SKM-1 (cell line): Measurements from ENCODE around the gene RDX.
"Not testable (repeated sequence)": the region's sequence is repeated elsewhere in the genome, so short reads cannot be mapped to it uniquely, and the experiment has no call there.

ENCODE experiments used
- DNase-seq: peaks from one replicate; lab custom pipeline; 2025; ENCODE audit not compliant: unreplicated experiment; lab: John Stamatoyannopoulos, UW

The RDX gene

DNA sequence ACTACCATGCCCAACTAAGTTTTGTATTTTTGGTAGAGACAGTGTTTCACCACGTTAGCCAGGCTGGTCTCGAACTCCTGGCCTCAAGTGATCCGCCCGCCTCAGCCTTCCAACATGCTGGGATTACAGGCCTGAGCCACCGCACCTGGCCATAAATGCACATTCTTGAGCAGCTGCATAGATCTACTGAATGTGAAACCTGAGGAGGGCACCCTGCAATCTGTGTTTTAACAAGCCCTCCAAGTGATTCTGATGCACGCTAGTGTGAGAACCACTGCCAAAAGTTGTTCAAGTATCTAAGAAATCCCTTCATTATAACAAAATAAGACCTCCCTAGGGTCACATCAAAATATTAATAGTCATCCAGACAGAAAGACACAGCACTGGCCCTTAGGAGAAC, 89.3 kb downstream of the RDX start:
- DNase-seq: no peak

DNA sequence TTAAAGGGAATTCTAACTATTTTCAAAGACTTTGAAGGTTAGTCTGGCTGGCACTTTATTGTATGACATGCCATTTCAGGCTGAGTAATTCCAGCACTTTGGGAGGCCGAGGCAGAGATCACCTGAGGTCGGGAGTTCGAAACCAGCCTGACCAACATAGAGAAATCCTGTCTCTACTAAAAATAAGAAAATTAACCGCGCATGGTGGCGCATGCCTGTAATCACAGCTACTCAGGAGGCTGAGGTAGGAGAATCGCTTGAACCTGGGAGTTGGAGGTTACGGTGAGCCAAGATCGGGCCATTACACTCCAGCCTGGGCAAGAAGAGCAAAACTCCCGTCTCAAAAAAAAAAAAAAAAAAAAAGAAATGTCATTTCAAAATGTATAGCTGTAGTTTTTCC, 95.6 kb downstream of the RDX start:
- no peak for DNase-seq

DNA sequence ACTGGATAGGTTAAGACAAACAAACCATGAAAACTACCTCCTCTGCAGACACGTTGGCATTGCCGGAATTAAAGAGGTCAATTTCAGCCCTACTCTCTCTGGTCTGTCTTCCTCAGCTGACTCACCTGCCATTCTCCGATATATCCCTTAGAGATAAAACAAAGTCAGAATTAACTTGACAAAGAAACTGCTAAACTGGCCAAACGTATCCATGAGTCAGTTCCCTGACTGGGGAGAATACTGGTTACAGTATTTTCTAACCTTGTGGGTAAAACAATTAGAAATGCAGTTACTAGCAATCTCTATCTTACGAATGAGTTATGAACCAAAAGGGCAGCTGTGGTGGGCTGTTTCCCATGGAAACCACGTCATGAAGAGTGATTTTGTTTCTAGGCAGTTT, 96.2 kb downstream of the RDX start:
- DNase-seq: no peak

DNA sequence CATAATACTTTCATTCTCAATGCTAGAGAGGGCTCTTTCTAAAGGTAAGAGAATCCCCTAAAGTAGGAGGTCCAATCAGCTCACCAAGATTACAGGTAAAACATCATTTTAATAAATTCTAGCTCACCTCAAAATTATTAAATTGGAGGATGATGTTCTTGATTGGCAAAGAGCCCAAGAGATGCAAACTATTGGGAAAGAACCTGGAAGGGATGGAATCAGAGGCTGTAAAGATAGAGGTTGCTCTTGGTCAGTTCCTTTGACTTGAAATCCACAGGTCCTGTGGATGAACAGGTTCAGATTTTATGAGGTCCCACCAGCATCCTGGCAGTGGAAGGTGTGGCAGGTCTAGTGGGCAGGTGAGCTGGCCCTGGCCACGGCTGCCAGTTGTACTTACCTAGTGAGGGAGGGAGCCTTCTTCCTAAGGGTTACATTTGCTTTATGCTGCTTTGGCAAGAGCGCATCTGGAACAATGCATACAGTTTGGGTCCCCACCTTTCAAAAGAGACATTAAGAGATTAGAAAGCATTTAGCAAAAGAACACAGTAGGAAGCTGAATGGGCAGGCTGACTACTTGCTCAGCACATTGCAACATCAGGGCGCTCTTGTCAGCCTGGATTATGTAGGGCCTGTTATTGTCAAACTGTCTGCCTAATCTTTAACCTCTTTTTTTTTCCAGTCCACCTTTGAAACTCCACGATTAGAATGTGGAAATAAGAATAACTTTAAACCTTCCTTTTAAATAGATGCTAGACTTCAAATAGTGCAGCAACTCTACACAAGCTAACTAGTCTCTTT, 97.0 kb downstream of the RDX start:
- no peak for DNase-seq

DNA sequence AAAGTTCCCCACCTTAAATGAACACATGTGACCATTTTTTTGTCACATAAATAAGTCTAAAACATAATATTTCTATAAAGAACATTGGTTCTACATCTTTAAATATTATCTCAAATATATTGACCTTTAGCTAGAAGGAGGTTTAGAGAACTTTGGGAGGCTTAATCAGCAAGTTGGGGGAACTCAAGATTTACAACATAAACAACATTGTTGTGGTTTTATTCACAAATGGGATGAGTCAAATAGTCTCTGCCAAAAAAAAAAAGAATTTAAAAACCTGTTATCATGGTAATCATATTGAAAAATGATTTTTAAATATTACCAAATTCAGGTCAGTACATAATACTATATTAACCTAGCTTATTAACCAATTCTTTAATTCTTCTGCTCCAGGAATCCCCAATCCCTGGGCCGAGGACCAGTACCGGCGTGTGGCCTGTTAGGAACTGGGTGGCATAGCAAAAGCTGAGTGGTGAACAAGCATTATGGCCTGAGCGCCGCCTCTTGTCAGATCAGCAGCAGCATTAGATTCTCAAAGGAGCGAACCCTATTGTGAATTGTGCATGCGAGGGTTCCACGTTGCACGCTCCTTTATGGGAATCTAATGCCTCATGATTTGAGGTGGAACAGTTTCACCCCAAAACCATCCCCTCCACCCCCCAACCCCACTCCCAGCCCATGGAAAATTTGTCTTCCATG, 98.2 kb downstream of the RDX start:
- DNase-seq: no peak

DNA sequence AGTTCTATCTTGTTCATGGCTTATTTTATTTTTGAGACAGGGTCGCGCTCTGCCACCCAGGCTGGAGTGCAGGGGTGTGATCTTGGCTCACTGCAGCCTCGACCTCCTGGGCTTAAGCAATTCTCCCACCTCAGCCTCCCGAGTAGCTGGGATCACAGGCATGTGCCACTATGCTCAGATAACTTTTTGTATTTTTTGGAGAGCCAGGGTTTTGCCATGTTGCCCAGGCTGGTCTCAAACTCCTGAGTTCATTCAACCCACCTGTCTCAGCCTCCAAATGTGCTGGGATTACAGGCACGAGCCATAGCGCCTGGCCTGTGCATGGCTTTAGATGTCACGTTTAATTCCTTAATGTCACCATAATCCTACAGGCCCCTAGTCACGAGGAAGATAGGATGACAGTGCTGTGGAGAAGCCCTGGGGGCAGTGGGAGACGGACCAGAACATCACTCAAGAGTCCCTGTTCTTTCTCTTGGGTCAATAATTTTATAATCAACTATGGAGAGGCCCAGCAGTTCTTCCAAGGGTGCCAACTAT, 99.5 kb downstream of the RDX start:
- DNase-seq: no peak

DNA sequence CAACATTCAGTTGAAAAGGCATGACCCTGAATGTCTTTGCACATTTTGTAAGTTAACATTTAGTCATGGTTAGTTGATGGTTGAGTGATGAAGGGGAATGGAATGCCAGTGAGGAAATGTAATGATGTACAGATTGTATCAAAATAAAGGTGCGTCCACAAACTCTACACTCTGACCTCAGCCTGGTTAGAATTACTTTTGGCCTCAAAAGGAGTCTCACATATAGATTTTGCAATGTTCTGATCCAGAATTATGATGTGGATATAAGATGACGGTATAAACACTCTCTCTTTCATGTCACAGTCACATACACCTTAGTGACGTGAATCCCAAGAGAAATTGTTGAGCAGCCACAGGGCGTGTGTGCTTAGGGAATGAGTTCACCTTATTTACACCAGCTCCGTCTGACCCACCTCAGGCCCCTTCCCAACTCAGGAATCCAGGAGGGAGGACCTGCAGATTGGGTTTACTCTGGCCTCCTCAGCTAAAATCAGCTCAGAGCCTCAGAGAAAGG, 100.1 kb downstream of the RDX start:
- DNase-seq: no peak

DNA sequence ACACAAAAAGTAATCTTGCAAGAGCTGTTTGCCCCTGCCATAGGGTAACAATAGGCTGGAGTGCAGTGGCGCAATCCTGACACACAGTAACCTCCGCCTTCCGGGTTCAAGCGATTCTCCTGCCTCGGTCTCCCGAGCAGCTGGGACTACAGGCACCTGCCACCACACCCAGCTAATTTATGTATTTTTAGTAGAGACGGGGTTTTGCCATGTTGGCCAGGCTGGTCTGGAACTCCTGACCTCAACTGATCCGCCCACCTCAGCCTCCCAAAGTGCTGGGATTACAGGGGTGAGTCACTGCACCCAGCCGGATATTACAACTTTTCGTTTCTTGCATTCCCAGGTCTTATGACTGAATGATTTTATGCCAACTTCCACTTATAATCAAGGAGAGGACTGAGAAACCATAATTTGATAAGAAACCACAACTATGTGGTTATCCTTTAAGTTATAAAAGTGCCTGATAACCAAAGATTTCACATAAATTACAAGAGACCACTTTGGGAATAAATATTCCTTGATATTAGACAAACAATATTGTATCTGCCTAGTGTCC, 102.1 kb downstream of the RDX start:
- DNase-seq: not testable (repeated sequence)

DNA sequence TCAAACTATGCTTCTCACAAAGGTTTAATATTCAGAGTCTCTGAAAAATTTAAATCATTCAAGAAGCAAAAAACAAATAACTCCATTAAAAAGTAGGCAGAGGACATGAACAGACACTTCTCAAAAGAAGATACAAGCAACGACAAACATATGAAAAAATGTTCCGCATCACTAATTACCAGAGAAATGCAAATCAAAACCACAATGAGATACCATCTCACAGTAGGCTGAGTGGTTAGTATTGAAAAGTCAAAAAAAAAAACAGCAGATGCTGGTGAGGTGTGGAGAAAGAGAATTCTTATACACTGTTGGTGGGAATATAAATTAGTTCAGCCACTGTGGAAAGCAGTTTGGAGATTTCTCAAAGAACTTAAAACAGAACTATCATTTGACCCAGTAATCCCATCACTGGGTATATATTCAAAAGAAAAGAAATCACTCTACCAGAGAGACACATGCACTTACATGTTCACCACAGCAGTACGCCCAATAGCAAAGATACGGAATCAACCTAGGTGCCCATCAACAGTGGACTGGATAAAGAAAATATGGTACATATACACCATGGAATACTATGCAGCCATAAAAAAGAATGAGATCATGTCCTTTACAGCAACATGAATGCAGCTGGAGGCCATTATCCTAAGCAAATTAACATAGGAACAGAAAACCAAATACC, 103.7 kb downstream of the RDX start:
- DNase-seq: not testable (repeated sequence)

DNA sequence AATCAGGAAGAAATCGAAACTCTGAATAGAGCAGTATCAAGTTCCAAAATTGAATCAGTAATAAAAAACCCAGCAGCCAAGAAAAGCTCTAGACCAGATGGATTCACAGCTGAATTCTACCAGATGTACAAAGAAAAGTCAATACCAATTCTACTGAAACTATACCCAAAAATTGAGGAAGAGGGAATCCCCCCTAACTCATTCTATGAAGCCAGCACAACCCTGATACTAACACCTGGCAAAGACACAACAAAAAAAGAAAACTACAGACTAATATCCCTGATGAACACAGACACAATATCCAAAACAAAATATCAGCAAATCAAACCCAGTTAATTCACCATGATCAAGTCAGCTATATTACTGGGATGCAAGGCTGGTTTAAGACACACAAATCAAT, 105.5 kb downstream of the RDX start:
- no peak for DNase-seq

DNA sequence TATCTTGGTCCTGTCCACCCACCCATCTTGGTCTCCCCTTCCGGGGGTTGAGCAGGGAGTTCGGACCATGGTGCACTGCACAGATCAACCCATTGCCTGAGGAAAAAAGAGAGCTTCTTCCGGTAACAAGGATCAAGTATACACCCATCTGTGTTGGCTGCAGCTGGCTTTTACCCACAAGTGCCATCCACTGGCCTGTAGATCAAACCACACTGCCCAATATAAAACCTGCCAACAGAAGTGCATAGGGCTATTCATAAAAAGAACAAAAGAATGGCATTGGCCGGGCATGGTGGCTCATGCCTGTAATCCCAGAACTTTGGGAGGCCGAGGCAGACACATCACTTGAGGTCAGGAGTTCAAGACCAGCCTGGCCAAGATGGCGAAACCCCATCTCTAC, 108.7 kb downstream of the RDX start:
- DNase-seq: no peak

DNA sequence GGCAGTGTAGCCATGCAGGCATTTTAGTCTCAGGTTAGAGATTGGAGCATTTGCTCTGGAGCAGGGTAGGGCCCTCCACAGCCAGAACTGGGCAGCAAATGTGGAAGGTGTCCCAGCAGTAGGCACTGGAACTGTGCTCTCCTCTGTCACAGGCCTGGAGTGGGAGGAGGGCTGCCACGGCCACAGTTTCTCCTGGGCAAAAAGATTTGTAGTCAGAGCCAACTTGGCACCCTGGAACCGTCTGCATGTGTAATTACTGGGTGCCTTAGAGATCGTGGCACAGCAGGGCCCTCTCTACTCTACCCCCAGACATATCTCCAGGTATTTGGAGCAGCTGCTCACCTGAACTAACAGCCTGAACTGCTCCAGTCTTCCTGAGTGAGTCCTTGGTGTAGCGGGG, 109.5 kb downstream of the RDX start:
- DNase-seq: no peak

DNA sequence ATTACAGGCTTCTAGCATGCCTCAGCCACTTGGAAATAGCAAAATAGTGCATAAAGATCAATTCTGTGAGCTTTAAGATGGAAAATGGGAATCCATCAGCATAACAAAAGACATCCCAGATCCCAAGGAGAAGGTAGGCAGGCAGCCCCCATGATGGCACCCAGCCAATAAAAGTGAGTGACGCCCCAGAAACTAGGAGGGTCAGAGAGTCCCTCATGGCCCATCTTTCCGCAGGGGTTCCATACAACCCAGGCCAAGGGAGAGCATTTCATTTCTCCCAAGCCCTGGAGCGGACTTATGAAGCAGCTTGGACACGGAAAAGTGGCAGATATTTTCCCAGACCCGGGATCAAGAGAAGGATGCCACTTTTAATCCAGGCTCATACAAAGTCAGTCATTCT, 110.0 kb downstream of the RDX start:
- DNase-seq: no peak

DNA sequence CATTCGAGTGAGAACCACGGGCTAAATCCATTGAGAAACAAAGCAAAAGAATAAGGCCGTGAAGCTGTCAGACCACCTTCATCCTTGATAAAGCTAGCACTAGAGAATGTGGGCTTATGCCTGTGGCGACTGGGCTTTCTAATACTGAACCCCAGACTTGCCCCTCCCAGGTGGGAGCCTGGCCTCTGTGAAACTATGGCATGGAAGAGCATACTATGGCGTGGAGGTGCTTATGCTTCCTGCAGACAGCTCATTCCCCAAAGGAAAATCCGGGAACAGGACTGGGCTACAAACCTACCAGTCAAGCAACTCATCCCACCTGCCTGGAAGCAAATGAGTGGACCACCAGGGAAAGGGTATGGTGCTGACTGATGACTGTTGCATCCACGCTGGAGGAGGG, 110.8 kb downstream of the RDX start:
- no peak for DNase-seq

DNA sequence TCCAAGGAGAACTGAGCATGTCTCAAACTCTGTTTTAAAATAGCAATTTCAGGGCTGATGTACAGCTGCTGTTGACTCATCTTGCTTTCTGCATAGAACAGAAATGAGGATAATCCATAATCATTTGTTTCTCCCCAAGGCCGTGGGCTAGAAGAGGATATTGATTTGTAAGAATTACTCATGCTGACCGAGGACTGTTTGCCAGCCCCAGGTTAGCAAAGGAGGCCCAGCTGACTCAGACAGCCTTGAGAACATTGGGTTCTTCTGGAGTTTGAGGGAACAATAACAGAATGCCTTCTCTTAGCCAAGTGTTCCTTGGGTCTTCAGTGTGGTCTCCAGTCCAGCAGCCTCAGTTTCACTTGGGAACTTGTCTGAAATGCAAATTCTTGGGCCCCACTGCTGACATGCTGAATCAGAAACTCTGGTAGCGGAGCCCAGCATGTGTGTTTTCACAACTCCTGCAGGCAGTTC, 111.3 kb downstream of the RDX start:
- DNase-seq: no peak

DNA sequence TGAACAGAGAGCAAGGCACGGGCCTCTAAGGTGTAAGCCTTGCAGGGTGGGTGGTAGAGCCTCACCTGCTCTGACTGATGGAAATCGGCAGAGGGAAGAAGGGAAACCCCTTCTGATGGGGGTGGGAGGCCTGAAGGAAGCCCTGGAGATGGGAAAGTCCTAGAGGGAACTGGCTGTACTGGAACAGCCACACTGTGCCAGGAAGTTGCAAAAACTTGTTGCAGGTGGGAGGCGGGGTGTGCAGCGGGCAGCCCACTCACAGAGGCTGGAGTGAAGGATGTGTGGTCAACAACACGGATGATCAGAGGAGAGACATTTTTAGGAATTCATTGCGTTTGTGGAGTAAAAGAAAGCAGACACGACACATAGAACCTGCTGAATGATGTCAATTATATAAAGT, 112.0 kb downstream of the RDX start:
- DNase-seq: no peak

DNA sequence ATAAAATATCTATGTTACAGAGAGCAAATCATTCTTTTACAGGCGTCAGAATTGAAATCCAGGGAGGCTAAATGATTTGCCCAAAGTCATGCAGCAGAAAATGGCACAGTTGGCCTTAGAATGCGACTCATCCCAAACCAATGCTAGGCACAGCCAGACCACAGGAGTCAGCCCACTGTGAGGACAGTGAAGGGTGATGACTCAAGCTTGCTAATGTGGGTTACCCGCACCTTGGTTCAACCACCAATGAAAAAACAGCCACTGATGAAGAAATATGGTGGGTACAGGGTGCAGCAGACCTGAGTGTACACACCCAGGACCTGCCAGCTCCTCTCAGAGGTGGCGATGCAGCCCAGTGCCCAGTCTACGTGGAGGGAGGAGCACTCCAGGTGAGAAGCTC, 113.5 kb downstream of the RDX start:
- no peak for DNase-seq

DNA sequence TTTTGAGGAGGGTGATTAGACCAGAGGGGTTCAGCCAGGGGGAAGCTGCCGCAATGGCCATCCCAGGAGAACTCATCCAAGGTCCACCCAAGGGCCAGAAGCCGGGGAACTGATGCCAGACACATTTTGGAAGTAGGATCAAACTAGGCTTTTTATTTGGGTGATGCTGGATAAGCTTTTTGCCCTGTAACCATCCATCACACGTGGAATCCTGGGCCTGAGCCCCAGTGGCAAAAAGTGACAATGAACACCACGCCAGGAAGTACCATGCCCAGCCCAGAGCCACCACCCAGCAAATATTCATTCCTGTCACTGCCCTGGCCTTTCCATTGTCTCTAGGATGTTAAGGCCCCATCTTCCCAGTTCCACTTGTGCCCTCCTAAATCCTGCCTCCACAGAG, 117.3 kb downstream of the RDX start:
- no peak for DNase-seq

DNA sequence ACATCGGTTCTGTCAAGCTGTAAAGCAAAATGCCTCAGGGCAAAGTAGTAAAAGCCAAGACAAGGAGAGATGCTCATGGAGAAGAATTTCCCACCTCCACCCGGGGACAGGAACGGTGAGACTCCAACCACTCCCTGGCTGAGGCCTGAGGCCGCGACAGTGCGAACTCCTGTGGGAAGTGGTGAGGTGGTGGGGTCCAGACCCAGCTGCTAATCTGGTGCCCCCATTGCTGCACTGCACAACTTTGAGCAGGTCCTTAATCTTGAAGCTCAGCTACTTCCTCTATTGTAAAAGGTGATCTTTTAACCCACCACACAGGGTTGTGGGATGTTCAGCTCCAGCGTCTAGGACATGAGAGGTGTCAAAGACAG, 119.3 kb downstream of the RDX start:
- no peak for DNase-seq

DNA sequence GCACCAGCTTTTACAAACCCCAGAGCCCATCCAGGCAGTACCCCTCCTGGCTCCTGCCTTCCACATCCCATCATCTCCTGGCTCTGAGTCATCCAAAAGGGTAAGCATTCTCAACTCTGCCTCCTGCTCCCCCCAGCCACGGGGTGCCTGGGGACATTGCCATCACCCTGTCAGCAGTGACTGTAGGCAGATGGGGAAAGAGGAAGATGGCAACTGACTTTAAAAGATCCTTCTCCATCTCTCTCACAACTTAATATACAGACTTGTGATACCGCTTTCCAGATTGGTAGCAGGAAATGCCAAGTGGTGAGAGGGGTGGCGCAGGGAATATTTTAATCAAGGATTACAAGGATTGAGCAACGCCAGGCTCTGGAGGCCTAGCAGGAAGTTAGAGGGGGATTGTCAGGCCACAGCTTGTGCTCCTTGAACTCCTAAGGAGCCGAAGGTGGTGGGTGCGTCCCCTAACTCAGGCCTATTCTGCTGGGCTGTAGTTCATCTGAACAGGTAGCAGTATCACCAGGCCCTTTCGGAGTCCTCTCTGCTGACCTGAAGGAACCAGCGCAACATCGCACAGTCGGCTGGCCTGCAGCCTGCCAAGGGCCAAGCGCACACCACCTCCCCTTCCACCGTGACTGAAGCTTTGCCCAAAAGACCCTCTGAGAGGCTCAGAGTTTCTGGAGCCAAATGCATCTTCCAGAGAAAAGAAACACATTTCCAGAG, 119.9 kb downstream of the RDX start:
- no peak for DNase-seq
